Panc1 (cell line): ENCODE results near the gene LYRM4. TPM values are rescaled to one million over a fixed set of nuclear protein-coding genes. Genes with fewer than 3 reads are reported as not detected.

ENCODE experiments used
- ATAC-seq: fragments of 200-7000 bp; cut with Tn5 transposase; 2 replicates; pipeline ENCODE4 v1.9.1; 2020; ENCODE audit warnings: mild to moderate bottlenecking, moderate library complexity
- BruUV-seq: library from RNA; stranded (reverse); fragments of 400-500 nt; replicated peaks from 2 replicates; lab custom pipeline; 2021; lab: Mats Ljungman, UMichigan
- CTCF ChIA-PET: fragments of 300-600 bp; sonication (Branson Sonifier 250); formaldehyde crosslinking; loops from one replicate; lab custom pipeline; 2022; ENCODE audit warnings: antibody characterized with exemption; lab: Charles Lee
- POLR2A ChIA-PET: fragments of 300-600 bp; sonication (Branson Sonifier 250); formaldehyde crosslinking; loops from one replicate; lab custom pipeline; 2022; ENCODE audit warnings: antibody characterized with exemption; lab: Charles Lee
- DNase-seq: peaks from one replicate; pipeline ENCODE4 v3.0.0-alpha.2; 2010; ENCODE audit warnings: low read depth, low spot score
- H3K27ac ChIP-seq: 2 replicates; pipeline ENCODE4 v1.5.1; 2011; ENCODE audit warnings: mild to moderate bottlenecking, low read length, inconsistent platforms
- H3K27me3 ChIP-seq: fragments of 200-500 bp; sonication (Bioruptor generic); 2 replicates; pipeline ENCODE4 v1.6.0; 2014; ENCODE audit warnings: low read length, inconsistent platforms; ENCODE audit not compliant: control insufficient read depth, insufficient read depth
- H3K36me3 ChIP-seq: fragments of 200-500 bp; sonication (Bioruptor generic); 2 replicates; pipeline ENCODE4 v1.5.1; 2014; ENCODE audit warnings: inconsistent platforms, mild to moderate bottlenecking, low read length, moderate library complexity; ENCODE audit not compliant: control insufficient read depth, insufficient read depth
- H3K4me1 ChIP-seq: 2 replicates; pipeline ENCODE4 v1.5.1; 2011; ENCODE audit warnings: inconsistent platforms, mild to moderate bottlenecking, low read length, moderate library complexity; ENCODE audit not compliant: control insufficient read depth, insufficient read depth
- H3K4me3 ChIP-seq, 2 experiments: 2 replicates each; pipeline ENCODE4 v1.5.1; 2011 to 2012; ENCODE audit warnings: low read depth in 2 of 2, low read length in 2 of 2, mild to moderate bottlenecking in 2 of 2, inconsistent platforms in 1 of 2, moderate library complexity in 1 of 2
- H3K9me3 ChIP-seq: fragments of 200-500 bp; sonication (Bioruptor generic); 2 replicates; pipeline ENCODE4 v1.5.1; 2014; ENCODE audit warnings: low read depth, mild to moderate bottlenecking, inconsistent platforms, low read length, moderate library complexity; ENCODE audit not compliant: control insufficient read depth, insufficient read depth
- CTCF ChIP-seq: fragments of 450-650 bp; IDR thresholded peaks from 2 replicates; pipeline ENCODE4 v1.5.1; 2017; ENCODE audit warnings: mild to moderate bottlenecking
- POLR2AphosphoS5 ChIP-seq: IDR thresholded peaks from 2 replicates; pipeline ENCODE4 v1.6.1; 2012; ENCODE audit warnings: mild to moderate bottlenecking, low read depth, low read length, moderate library complexity
- REST ChIP-seq, 2 experiments: IDR thresholded peaks; 2 replicates each; pipeline ENCODE4 v1.6.1; 2011 to 2012; ENCODE audit warnings: low read depth in 2 of 2, control low read depth in 1 of 2, low read length in 1 of 2, mild to moderate bottlenecking in 1 of 2, moderate library complexity in 1 of 2; ENCODE audit not compliant: insufficient read depth in 1 of 2
- SIN3A ChIP-seq: IDR thresholded peaks from 2 replicates; pipeline ENCODE4 v1.6.1; 2012; ENCODE audit warnings: low read depth, mild to moderate bottlenecking, low read length, moderate library complexity, borderline replicate concordance; ENCODE audit not compliant: insufficient read depth
- TCF7L2 ChIP-seq: IDR thresholded peaks from 2 replicates; pipeline ENCODE4 v1.6.1; 2011; ENCODE audit warnings: mild to moderate bottlenecking, low read depth, low read length, inconsistent platforms
- in situ Hi-C: cut with HindIII; loops from 2 replicates; pipeline ENCODE4 v1.10.0; 2016; ENCODE audit warnings: low sequenced_read_pairs, low pct_unique_long_range_greater_than_20kb
- intact Hi-C: fragments of 100-400 bp; cut with micrococcal nuclease; formaldehyde crosslinking; loops from one replicate; pipeline ENCODE4 v1.10.0; 2022; ENCODE audit not compliant: unreplicated experiment
- total RNA-seq: library from RNA; stranded (reverse); gene quantifications from one replicate; pipeline ENCODE4 v1.2.1, GENCODE V29; 2021; ENCODE audit not compliant: unreplicated experiment

LYRM4 gene
- total RNA-seq, 1 experiment from 2014 or later = 27.4 TPM

GRCh38 chr6:5259428-5259827 lies 1.3 kb downstream of the LYRM4 start:
- TF ChIP-seq CTCF (no peak), POLR2AphosphoS5 (no peak), SIN3A (no peak), REST (IDR thresholded peaks at IDR 0.05; ENCODE audit: insufficient read depth in 1 of 2, low read depth in 2 of 2, low read length in 1 of 2) (no peak), TCF7L2 (no peak)
- Histone ChIP-seq H3K9me3 (no peaks in the 10 kb centered on the region), H3K4me3 (peak overlapping the region; percentile 91 to 98; a peak in 3 of 4 replicates), H3K27ac (peak overlapping the region; percentile 91), H3K27me3 (no peaks in the 10 kb centered on the region), H3K4me1 (peaks cover 15% of the 10 kb centered on the region), H3K36me3 (peaks cover 7% of the 10 kb centered on the region; the same call in 1 of the 2 replicates)
- intact Hi-C loops (no loop called here), in situ Hi-C loops (no loop called here)
- no peak for DNase-seq
- ChIA-PET POLR2A (no interaction called here), CTCF (no interaction called here)
- no peak for ATAC-seq
- BruUV-seq = no TSS peak

- ChIA-PET CTCF (no interaction called here), POLR2A (no interaction called here)
- H3K9me3 ChIP-seq = no peaks in the 10 kb centered on the region
- TF ChIP-seq POLR2AphosphoS5 (no peak), SIN3A (no peak), CTCF (no peak), REST (IDR thresholded peaks at IDR 0.05; ENCODE audit: insufficient read depth in 1 of 2, low read depth in 2 of 2, low read length in 1 of 2) (no peak), TCF7L2 (no peak)
- in situ Hi-C loops (no loop called here), intact Hi-C loops (no loop called here)
- H3K4me3 ChIP-seq = no peak overlapping the region
- H3K27me3 ChIP-seq = no peaks in the 10 kb centered on the region
- peaks cover 11% of the 10 kb centered on the region for H3K4me1 ChIP-seq
- no peak overlapping the region for H3K27ac ChIP-seq
- DNase-seq (no peak), ATAC-seq (no peak)
- H3K36me3 ChIP-seq = peaks cover 7% of the 10 kb centered on the region; the same call in 1 of the 2 replicates
- BruUV-seq = no TSS peak
These were observed 3.4 kb downstream of the LYRM4 start for GRCh38 chr6:5257400-5257799.
